Measurements from ENCODE around the gene PTDSS2. TPM values are rescaled to one million over a fixed set of nuclear protein-coding genes. Genes with fewer than 3 reads are reported as not detected.

The PTDSS2 gene
- total and polyA plus RNA-seq, 2 of the 4 experiments (the other 2 are of a cell fraction) = 23.5 to 26.6 TPM

- Histone ChIP-seq H3K4ac (ENCODE audit: low read depth, low read length) (no peak overlapping the region), H3K9me3 (ENCODE audit: control insufficient read depth, insufficient read depth, low read length) (no peaks in the 10 kb centered on the region), H2AK9ac (replicated peaks; ENCODE audit: low read depth, low read length, poor library complexity) (peak overlapping the region; percentile 82), H3K56ac (ENCODE audit: extremely low read depth, insufficient read depth, low read length) (no peak overlapping the region), H3K4me1 (ENCODE audit: control insufficient read depth, insufficient read depth, low read length) (peaks cover 14% of the 10 kb centered on the region), H3K9me1 (ENCODE audit: insufficient read depth, low read length) (0 out of 2 replicates have a peak, but pooled peaks cover 5% of the 10 kb centered on the region), H3K27ac (ENCODE audit: insufficient read depth, low read length) (no peak overlapping the region), H2BK5ac (ENCODE audit: low read depth, low read length, poor library complexity, severe bottlenecking) (no peak overlapping the region), H3K79me1 (ENCODE audit: low read depth in 1 of 2, low read length in 2 of 2) (no peaks in the 10 kb centered on the region), H4K5ac (ENCODE audit: low read depth, low read length) (no peak overlapping the region), H4K8ac (ENCODE audit: low read depth in 2 of 2, low read length in 2 of 2) (peak overlapping the region; percentile 47 to 79; a peak in 2 of 4 replicates), H3K14ac (replicated peaks; ENCODE audit: low read depth, low read length) (peak overlapping the region; percentile 58; the same call in 1 of the 2 replicates), H2AFZ (replicated peaks; ENCODE audit: low read length, poor library complexity) (peak overlapping the region; percentile 80), H2AK5ac (ENCODE audit: low read depth, low read length) (peak overlapping the region; percentile 10; the same call in 1 of the 2 replicates), H3K4me3 (ENCODE audit: insufficient read depth, low read depth, low read length) (no peak overlapping the region), H3K36me3 (ENCODE audit: control insufficient read depth, insufficient read depth, low read length) (no peaks in the 10 kb centered on the region), H3K18ac (ENCODE audit: low read depth, low read length) (no peak overlapping the region), H3K9ac (ENCODE audit: low read depth, low read length) (no peak overlapping the region), H2BK15ac (ENCODE audit: low read depth, low read length) (no peak overlapping the region), H3K23ac (ENCODE audit: low read depth, low read length) (peak overlapping the region; percentile 31; the same call in 1 of the 2 replicates), H3K27me3 (ENCODE audit: control insufficient read depth, insufficient read depth, low read length) (peaks cover 28% of the 10 kb centered on the region), H2BK120ac (ENCODE audit: low read depth, low read length) (peak overlapping the region; percentile 27; the same call in 1 of the 2 replicates), H4K20me1 (ENCODE audit: insufficient read depth, low read length) (no peaks in the 10 kb centered on the region), H3K4me2 (ENCODE audit: low read depth, low read length) (no peak overlapping the region), H2BK20ac (ENCODE audit: low read depth, low read length) (no peak overlapping the region; the same call in 1 of the 2 replicates), H4K91ac (ENCODE audit: insufficient read depth, low read depth, low read length) (no peak overlapping the region)
- TF ChIP-seq RAD21 (IDR thresholded peaks at IDR 0.05; ENCODE audit: low read length) (no peak), RCOR1 (IDR thresholded peaks at IDR 0.05; ENCODE audit: insufficient replicate concordance, low read length) (no peak)
- WGBS, 2 experiments (ENCODE audit: extremely low coverage in 2 of 2, insufficient read length in 1 of 2) = 83% methylated on average over 8 of the region's 9 CpGs; no CpG with 5 or more reads in 1 of the 2 experiments
- intact Hi-C loops (cut with micrococcal nuclease) = no loop called here
- no TSS peak for BruUV-seq (replicated peaks)
- ChIA-PET POLR2A (ENCODE audit: unreplicated experiment) (no interaction called here), CTCF (no interaction called here)
- ATAC-seq (ENCODE audit: low read depth) (no peak), DNase-seq (no peak)
- dilution Hi-C loops (cut with HindIII; ENCODE audit: low sequenced_read_pairs, unreplicated experiment) = no loop called here
- in situ Hi-C loops (cut with MboI; ENCODE audit: low sequenced_read_pairs) = no loop called here
Observed at GRCh38 chr11:414318-414857, 35.7 kb upstream of the PTDSS2 start.
